ENCODE results near the gene MBD2.

MBD2 gene

GRCh38 chr18:54162431-54162830 lies 62.0 kb downstream of the MBD2 start:
- H3K4me3 ChIP-seq (ENCODE audit: low read depth, low read length) = no peak overlapping the region
- H3K36me3 ChIP-seq = no peaks in the 10 kb centered on the region; the same call in 1 of the 2 replicates
- TF ChIP-seq CTCF (IDR thresholded peaks at IDR 0.05; ENCODE audit: low read depth, low read length) = no peak
- DNase-seq = no peak
- H3K9me3 ChIP-seq (ENCODE audit: severe bottlenecking) = no peaks in the 10 kb centered on the region
- no peak overlapping the region for H3K27ac ChIP-seq
- H3K27me3 ChIP-seq (ENCODE audit: insufficient read depth, low read depth, severe bottlenecking) = no peaks in the 10 kb centered on the region

DNA sequence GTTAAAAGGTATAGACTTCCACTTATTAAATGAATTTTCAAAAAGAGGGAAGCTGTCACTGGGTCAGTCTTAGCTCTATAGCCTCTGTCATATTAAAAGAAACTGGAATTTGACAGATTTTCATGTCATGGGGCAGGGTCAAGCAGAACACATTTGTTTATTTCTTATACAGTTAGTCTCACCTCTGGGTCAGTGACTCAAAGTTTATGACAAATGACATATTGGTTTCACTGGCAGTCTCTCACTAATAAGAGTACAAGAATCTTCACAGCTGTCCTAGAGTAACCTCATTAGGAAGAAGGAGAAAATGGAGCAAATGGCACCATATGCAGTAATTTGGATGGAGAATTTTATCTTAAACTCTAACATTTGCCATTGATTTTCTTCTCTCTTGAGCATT lies 63.2 kb downstream of the MBD2 start:
- TF ChIP-seq CTCF (IDR thresholded peaks at IDR 0.05; ENCODE audit: low read depth, low read length) = no peak
- no peaks in the 10 kb centered on the region for H3K27me3 ChIP-seq (ENCODE audit: insufficient read depth, low read depth, severe bottlenecking)
- no peaks in the 10 kb centered on the region; the same call in 1 of the 2 replicates for H3K36me3 ChIP-seq
- no peaks in the 10 kb centered on the region for H3K9me3 ChIP-seq (ENCODE audit: severe bottlenecking)
- H3K4me3 ChIP-seq (ENCODE audit: low read depth, low read length) = no peak overlapping the region
- no peak for DNase-seq
- H3K27ac ChIP-seq = no peak overlapping the region

GRCh38 chr18:54159906-54160305 lies 64.6 kb downstream of the MBD2 start:
- H3K4me3 ChIP-seq (ENCODE audit: low read depth, low read length) = no peak overlapping the region
- TF ChIP-seq CTCF (IDR thresholded peaks at IDR 0.05; ENCODE audit: low read depth, low read length) = no peak
- no peaks in the 10 kb centered on the region for H3K27me3 ChIP-seq (ENCODE audit: insufficient read depth, low read depth, severe bottlenecking)
- DNase-seq = no peak
- H3K9me3 ChIP-seq (ENCODE audit: severe bottlenecking) = no peaks in the 10 kb centered on the region
- H3K36me3 ChIP-seq = no peaks in the 10 kb centered on the region; the same call in 1 of the 2 replicates
- H3K27ac ChIP-seq = no peak overlapping the region

DNA sequence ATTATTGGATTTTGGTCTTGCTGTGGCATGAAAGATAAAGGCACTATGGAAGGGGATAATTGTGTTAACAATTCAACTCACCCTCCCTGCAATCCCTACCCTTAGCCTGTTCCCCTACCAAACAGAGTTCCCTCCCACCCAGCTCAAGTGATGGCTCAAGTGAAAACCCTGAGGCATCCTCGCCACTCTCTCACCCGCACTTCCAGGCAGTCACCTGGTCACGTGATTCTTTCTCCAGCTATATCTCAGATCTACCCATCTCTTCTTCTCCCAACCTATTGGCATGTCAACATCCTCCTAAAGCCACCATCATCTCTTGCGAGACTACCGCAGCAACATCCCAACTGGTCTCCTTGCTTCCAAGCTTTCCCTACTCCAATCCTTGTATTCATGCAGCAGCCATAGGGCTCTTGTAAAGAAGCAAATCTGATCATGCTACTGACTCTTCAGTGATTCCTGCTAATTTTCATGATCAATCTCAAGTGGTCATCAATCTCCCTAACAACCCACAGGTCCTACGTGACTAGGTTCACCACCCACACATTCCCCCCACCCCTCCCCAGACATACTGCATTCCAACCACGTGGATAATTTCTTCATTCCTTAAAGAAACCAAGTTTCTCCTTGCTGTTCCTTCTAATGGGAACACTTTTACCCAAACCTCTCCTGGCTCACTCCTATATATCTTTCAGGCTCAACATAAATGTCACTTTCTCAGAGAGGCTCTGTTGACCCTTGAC lies 66.7 kb downstream of the MBD2 start:
- no peak overlapping the region for H3K4me3 ChIP-seq (ENCODE audit: low read depth, low read length)
- no peak for TF ChIP-seq CTCF (IDR thresholded peaks at IDR 0.05; ENCODE audit: low read depth, low read length)
- H3K27me3 ChIP-seq (ENCODE audit: insufficient read depth, low read depth, severe bottlenecking) = no peaks in the 10 kb centered on the region
- DNase-seq = no peak
- no peaks in the 10 kb centered on the region for H3K9me3 ChIP-seq (ENCODE audit: severe bottlenecking)
- no peak overlapping the region for H3K27ac ChIP-seq
- H3K36me3 ChIP-seq = no peaks in the 10 kb centered on the region; the same call in 1 of the 2 replicates

DNA sequence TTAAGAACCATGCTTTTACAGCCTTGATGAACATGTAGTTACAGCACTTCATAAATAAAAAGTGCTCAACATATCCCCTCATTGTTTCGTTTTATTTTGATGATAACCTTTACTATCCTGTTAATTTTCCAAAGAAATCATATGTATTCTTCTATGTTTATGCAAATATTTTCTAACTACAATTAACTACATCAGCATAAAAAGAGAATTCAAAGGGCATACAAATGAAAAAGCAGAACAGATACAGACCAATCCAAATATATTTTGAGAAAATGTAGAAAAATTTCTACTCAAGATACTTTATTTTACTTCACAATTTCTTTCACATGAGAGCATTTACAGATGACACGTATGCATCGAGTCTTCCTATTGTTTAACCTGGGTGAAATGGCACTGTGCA lies 69.1 kb downstream of the MBD2 start:
- no peak for DNase-seq
- Histone ChIP-seq H3K4me3 (ENCODE audit: low read depth, low read length) (no peak overlapping the region), H3K27ac (no peak overlapping the region), H3K27me3 (ENCODE audit: insufficient read depth, low read depth, severe bottlenecking) (peaks cover 3% of the 10 kb centered on the region), H3K36me3 (no peaks in the 10 kb centered on the region; the same call in 1 of the 2 replicates), H3K9me3 (ENCODE audit: severe bottlenecking) (no peaks in the 10 kb centered on the region)
- TF ChIP-seq CTCF (IDR thresholded peaks at IDR 0.05; ENCODE audit: low read depth, low read length) = no peak

- Histone ChIP-seq H3K27ac (no peak overlapping the region), H3K27me3 (ENCODE audit: insufficient read depth, low read depth, severe bottlenecking) (peaks cover 15% of the 10 kb centered on the region), H3K36me3 (no peaks in the 10 kb centered on the region; the same call in 1 of the 2 replicates), H3K9me3 (ENCODE audit: severe bottlenecking) (no peaks in the 10 kb centered on the region), H3K4me3 (ENCODE audit: low read depth, low read length) (no peak overlapping the region)
- no peak for TF ChIP-seq CTCF (IDR thresholded peaks at IDR 0.05; ENCODE audit: low read depth, low read length)
- DNase-seq = no peak
Observed at GRCh38 chr18:54154231-54154630, 70.2 kb downstream of the MBD2 start.
